NCI-H345 treated with DMSO at 0.1 percent for 48 hours (cell line): Measurements from ENCODE around the gene ADGRB3.

ENCODE experiments used
- DNase-seq: peaks from one replicate; lab custom pipeline; 2025; ENCODE audit not compliant: unreplicated experiment; lab: John Stamatoyannopoulos, UW

ADGRB3 gene

DNA sequence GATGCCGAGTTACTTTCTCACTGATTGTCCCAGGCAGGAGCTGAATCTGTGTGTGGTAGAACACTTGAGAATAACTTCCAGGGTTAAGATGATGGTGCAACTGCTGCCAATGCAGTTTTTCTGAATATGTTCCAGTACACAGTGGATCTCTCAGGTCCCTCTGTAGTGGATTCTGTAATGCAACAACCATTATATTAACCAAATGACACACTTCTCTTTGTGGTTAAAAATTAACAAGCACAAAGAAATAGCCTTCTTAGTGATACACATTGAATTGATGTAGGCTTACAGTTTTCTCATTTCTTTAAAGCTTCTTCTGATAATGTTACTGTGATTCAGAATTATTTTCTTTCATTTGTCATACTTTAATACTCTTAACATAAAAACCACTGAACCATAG is 383.8 kb downstream of the ADGRB3 start:
- DNase-seq, result no peak

DNA sequence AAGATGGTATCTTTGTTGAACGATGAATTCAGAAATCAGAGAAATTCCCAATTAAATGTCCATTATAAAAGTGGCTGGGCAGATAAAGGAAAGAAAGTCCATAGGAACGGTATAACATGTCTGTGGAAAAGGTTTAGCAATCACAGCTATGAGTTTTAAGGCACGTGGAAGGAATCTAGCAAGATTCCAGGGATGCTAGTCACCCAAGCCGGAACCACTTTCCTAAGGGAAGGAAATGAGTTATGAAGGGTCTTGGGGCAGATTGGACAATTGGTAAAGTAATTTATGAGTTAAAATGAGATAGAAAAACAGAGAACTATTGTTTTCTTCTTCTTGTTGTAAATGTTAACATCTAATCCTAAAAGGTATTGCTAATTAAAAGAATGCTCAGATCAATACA is 384.8 kb downstream of the ADGRB3 start:
- DNase-seq, result no peak

DNA sequence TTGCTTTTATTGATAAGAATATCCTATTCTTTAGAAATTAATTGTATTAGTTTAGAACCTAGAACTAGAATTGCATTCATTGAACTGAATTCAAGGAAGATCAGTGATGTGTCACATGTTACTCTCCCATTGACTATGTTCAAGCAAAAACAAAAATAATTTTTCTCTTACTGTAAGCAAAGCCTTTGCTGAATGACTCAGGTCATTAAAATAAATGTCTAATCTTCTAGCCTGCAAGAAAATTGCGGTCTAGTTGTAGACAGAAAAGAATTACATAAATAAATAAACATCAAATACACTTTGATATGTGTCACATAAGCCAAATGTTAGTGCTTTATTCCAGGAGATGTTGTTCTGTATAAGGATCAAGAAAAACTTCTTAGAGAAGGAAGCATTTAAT is 387.9 kb downstream of the ADGRB3 start:
- DNase-seq, result no peak

DNA sequence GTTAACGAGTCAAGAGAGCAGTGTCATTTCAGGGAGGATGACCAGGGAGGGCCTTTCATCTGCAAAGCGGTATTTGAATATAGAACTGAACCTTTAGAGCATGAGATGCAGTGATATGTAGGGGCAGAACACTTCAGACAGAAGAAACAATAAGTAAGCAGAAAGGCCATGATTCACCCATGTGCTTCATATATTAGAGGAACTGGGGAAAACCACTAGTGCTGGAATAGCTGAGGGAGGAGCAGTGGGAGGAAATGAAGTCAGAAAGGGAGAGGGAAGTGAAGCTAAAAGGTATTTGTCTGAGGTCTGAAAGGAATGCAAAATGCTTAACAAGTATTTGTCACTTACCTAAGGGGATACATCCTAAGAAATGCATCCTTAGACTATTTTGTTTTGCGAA is 391.2 kb downstream of the ADGRB3 start:
- DNase-seq, result no peak

GRCh38 chr6:69026715-69027114 is 391.6 kb downstream of the ADGRB3 start:
- DNase-seq, result no peak

DNA sequence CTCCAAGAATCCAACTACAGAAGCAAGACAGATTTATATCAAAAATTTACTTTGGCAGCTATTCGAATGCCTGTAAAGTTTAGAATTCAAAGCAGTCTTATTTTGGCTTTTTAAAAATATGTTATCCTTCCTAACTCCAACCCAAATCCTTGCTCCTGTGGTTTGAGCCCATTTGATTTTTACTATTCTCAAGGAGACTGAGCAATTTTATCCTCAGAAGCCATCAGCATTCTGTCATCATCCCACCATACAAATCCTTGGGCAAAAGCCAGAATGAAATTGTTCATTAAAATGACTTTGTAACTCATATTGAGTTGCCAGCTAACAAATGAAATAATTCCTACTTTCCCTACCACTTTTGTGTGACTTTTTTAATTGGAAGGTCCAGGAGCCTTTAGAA is 392.8 kb downstream of the ADGRB3 start:
- no peak for DNase-seq

GRCh38 chr6:69038841-69039240 is 403.8 kb downstream of the ADGRB3 start:
- no peak for DNase-seq

DNA sequence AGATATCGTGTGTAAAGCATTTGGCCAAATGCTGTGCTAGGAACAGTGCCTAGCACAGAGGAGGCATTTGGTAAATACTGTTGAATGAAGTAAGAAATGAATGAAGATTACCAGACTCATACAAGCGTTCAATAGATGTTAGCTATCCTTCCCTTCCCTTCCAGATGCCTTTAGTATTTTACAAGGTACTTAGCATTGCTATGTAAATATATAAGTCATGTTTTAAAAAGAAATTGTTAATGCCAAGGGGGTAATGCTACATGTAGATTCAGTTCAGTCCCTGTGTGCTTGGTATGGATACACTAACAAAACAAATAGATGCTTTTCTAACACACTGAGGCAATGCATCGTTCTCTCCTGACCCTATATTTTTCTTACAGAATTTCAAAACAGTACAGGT is 407.2 kb downstream of the ADGRB3 start:
- DNase-seq, result no peak

DNA sequence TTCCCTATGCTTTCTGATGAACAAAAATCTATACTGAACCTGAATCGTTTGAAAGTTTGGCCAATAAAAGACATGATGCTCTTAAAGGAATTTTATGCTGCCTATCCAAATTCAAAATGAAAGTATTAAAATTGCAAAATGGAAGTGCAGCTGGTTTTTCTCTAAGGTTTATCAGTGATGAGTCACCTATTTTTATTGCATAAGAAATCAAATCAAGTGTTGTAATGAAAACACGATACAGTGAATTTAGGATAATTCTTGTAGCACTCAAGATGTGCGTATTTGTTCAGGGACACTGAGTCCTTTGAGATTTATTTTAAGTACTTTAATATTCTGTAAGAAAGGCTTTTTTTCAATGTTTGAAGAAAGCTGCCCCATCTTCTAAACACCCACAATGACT is 409.5 kb downstream of the ADGRB3 start:
- no peak for DNase-seq

DNA sequence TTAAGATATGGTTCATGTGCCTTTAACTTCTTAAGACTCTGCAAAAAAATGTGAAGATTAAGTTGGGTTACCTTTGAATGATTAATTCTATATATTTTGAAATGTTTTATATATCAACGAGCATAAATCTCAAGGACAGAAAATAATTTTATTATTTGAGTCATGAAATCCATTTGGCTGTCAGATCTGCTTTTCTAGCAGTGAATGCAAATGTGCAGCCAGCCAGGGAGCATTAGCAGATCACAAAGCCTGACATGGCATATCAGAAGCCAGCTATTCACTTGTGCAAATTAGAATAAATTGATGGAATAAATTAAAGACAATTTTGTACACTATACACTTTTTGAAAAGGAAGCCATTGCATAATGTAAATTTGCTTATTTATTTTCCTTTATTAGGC is 424.3 kb downstream of the ADGRB3 start:
- DNase-seq, result no peak

DNA sequence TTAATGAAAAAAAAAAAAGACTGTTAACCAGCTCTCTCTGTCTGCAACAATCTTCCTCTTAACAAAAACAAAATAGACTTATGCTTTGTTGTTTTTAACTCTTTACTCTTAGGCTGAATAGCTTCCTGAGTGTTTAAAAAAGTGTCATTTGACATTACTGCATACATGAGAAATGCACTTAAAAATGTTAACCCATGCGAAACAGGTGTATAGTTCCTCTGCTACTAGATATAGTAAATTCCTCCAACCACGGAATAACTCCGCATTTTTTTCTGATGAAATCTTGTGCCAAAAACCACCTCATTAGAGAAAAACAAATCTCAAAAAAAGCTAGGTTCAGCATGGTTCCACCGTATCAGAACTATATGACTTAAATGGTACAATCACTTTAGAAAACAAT is 426.0 kb downstream of the ADGRB3 start:
- no peak for DNase-seq

- no peak for DNase-seq
Observed at GRCh38 chr6:69063401-69063800, 428.3 kb downstream of the ADGRB3 start.

DNA sequence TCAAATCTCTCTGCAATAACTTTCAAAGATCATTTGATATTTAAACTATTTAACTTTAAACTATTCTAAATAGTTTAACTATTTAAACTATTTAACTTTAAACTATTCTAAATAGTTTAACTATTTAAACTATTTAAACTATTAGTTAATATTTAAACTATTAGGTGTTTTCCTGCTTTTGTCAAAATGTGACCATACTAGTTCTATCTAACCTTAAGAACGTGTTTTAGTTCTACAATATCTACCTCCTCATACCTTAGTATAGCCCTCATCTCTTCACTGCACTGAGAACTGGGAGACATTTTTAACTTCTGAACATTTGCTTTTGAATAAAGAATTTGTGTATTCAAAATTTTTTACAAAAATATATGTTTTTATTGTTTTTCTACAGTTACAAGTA is 429.1 kb downstream of the ADGRB3 start:
- no peak for DNase-seq

DNA sequence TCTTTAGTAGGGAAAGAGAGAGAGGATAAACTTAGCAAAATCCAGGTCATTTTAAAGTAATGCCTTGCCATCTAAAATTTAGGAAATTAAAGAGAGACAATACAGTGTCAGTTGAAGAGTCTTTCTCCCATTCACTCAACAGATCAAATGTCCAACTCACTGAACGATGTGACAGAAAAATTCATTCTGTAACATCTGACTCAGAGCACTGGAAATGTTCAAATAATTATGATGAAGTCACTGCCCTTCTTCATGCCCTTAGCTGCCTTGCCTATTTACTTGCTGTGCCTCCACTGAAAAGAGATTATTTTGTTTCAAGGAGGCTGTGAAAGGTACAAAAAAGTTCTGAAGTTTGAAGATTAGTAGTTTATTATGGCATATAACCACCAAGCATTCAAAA is 434.8 kb downstream of the ADGRB3 start:
- DNase-seq, result no peak

- DNase-seq, result no peak
Observed at GRCh38 chr6:69072796-69073195, 437.7 kb downstream of the ADGRB3 start.

- DNase-seq, result no peak
Observed at GRCh38 chr6:69084746-69085335, 449.8 kb downstream of the ADGRB3 start.

DNA sequence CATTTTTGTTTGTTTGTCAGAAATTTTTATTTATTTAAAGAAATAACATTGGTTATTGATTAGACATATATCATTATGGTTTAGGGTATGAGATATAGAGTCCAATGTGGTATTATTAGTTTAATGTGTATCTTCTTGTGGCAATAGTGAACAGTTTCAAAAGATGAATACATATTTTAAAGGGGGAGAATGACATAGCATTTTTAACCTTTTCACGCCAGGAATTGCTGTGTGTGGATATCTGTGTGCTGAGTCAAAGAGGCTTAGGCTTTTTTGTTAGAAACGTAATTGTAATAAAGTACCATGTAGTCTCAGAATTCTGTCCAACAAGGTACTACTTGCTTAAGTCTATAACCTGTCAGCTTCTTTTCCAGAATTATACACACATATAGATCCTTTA is 451.6 kb downstream of the ADGRB3 start:
- no peak for DNase-seq

DNA sequence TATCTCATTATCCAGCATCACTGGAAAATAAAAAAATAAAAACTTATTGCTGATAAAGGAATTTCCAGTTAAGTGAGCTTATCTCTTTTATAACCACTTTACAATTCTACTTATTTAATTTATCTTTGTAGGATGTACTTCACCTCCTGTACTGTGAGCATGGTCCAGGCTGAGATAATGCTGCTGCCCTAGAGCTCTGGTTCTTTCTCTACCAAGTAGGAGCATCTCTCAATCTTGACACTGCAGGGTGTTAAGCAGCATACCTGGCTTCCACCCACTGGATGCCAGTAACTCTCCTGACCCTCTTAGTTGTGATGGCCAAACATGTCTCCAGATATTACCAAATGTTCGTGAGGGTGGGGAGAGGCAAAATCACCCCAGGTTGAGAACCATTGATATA is 454.5 kb downstream of the ADGRB3 start:
- no peak for DNase-seq

DNA sequence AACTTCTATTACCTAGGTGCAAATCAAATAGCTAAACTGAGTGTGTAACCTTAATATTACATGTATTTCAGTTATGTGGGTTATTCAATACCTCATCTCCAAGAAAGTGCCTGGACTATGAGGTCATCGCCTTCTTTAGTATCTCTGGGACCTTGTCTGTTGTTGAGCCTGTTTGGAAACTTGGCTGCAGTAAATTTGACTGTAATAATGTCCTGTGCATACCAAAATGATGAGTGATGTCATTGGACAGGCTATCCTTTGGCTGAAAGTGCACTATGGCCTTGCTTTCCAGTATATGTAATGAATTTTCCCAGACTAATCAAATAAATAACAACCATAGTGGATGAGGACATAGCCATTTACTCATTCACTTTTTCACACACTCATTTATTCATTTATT is 455.1 kb downstream of the ADGRB3 start:
- DNase-seq, result no peak

- no peak for DNase-seq
Observed at GRCh38 chr6:69096681-69097080, 461.6 kb downstream of the ADGRB3 start.

GRCh38 chr6:69097948-69098347 is 462.9 kb downstream of the ADGRB3 start:
- no peak for DNase-seq

- no peak for DNase-seq
Observed at GRCh38 chr6:69098910-69099309, 463.8 kb downstream of the ADGRB3 start.

DNA sequence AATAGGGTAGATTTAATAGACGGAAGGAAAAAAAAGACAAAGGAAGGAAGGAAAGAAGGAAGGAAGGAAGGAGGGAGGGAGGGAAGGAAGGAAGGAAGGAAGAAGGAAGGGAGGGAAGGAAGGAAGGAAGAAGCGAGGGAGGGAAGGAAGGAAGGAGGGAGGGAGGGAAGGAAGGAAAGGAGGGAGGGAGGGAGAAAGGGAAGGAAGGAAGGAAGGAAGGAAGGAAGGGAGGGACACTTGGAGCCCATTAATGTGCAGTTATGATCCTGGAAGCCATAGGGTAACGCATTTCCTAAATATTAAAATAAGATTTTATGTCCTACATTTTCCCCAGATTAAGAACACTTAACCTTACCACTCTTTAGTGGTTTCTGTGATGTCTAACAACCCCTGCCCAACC is 465.7 kb downstream of the ADGRB3 start:
- no peak for DNase-seq

- no peak for DNase-seq
Observed at GRCh38 chr6:69102416-69102815, 467.3 kb downstream of the ADGRB3 start.
